SHP77 (cell line): Measurements from ENCODE around the gene SERPINI1.
A peak's percentile ranks its signal among the peaks of the same experiment; 100 is the strongest.

ENCODE experiments used
- DNase-seq, 2 experiments: peaks; one replicate each; lab custom pipeline; 2025; lab: John Stamatoyannopoulos, UW

SERPINI1 gene

DNA sequence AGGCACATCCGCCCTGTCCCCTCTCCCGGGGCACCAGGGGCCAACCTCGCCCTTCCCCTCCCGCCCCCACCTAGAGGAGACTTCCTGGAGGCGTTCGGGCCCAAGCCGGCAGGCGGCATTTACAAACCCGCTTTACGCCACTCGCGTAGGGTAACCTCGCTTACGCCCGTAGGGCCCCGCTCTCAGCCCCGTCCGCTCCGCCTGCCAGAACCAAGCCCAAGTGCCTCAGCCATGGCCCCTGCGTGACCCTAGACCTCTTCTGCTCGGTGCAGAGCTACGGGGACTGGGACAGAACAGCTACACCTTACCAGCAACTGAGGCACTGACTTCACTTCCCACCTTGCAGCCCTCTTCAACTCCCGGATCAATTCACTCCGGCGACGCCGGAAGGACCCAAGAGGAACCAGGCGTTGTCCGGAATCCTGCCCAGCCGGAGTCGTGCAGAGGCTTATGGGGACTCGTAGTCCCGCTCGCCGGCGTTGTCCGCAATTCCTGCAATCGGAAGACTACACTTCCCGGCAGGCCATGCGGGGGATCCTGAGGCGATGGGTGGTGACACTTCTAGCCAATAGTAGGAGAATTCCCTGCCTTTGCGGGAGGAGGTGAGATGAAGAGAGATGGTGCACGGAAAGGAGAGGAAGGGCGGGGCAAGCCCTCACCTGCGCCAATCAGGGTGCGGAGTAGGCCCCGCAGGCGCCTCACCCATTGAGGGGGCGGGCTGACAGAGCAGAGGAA lies 856 bp upstream of the SERPINI1 start, which contains the start of gene PDCD10:
Gene PDCD10 (minus strand): TSS at position 395 of the 735 bp plus-strand sequence. CDS start 14,735 bp downstream, outside the sequence.
- peak; percentile 99 for DNase-seq

GRCh38 chr3:167736264-167736787 lies 805 bp downstream of the SERPINI1 start:
- DNase-seq = no peak

GRCh38 chr3:167736997-167737396 lies 1.5 kb downstream of the SERPINI1 start:
- no peak for DNase-seq

- DNase-seq = no peak
Measured at GRCh38 chr3:167738037-167738436, 2.5 kb downstream of the SERPINI1 start.

DNA sequence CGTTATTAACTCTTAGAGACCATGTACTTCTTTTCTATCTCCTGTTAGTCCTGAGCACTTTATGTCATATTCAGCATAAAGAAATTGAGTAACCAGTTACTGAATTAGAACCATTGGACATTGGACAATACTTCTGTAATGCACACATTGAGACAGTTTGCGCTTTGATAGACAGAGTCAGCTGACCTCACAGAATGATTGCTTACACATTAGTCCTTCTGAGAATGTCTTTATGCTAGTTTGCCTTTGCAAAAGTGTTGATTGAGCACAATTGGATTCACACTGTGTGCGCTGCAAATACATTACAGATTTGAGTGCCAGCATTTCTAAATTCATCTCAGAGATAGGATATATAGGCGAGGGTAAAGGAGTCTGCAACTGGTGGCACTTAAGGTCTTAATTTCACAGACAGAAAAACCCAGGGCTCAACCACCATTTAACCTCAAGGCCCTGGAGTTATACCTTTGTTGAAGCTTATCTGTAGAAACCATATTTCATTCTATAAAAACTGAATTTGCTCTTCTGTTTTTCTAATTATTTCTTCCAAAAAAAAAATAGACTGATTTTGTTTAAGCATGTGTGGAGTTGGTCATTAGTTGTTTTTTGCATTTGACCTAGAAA lies 3.8 kb downstream of the SERPINI1 start:
- no peak for DNase-seq

DNA sequence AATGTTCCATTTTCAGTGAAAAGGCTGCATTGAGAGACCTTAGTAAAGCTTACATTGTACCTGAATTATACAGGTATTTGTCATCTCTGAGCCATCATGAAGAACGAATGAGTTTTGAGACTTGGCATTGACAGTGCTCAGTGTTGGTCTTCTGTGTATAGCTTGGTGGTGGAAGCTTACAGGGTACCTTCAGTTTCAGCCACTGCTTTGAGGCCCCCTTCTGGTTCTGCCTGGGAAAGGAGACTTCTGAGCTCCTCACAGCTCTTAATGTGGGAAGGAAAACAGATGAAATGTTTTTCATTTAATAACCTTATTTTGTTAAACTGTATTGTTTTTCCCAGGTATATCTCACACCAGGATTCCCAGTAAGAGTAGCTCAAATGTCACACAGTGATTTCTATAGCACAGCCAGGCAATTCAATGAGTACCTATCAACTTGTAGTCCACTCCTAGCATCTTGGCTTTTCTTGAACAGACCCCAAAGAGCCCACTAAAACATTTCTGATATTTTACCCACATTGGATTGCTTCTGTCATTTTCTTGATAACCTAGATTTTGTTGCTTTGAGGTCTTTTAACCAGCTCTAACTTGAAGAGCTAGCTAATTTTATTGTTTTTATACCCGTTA lies 5.6 kb downstream of the SERPINI1 start:
- peak in 1 of 2 experiments; percentile 42 for DNase-seq

GRCh38 chr3:167742338-167742737 lies 6.8 kb downstream of the SERPINI1 start:
- DNase-seq = no peak

DNA sequence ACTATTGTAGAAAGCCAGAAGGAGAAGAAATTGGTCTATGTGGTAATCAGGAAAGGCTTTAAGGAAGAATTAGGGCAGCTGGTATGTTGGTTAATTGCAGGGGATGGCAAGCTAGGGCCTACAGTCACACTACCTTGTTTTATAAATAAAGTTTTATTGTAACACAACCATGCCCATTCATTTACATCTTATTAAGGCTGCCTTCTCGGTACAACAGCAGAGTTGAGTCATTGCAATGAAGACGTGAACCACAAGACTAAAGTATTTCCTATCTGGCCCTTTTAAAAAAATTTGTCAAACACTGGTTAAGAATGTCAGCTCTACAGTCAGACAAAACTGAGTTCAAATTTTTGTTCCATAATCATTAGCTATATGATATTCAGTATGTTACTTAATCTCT lies 8.3 kb downstream of the SERPINI1 start:
- no peak for DNase-seq

- DNase-seq = no peak
Measured at GRCh38 chr3:167749209-167749608, 13.7 kb downstream of the SERPINI1 start.

DNA sequence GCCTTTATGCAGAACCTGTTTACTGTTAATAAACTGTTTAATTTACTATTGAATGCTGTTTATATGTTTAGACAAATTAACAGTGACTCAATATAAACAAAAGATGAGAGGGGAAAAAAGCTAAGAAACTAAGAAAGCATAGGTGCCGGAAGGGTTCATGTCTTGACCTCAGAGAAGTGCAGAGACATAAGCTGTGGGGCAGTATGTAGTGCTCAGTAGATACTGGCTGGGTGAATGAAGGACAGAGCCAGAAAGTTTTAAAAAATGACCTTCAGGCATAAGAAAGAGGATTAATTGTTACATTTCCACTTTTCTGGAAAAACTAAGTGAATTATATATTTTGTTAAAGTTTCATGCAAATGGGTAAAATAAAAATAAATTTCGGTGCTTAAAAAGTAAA lies 14.2 kb downstream of the SERPINI1 start:
- DNase-seq = no peak

DNA sequence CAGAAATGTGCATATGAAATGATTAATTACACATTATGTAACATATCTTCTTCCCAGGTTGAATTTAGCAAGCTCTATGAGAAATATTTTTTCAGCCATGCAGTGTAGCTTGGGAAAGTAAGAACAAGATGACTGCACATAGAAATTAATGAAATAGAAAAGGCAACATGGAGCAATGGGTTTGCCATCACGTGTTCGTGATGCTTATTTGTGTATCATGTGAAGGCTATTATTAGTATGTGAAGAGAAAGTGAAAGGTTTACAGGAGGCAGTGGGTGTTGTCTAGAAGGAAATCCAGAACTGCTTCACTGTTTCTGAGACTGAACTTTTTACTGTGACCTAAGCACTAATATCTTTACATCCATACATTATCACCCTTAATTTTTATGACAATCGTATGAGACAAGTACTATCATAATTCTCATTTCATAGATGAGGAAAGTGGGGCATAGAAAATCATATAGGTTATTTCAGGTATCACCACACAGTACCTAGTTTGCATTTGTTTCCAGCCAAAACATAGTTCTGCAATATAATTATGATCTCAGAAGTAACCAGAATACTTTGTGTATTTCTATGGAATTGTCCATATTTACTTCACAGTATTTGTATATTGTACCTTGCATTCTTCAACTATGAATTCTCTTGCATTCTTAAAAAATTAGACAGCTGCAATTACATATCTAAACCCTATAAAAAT lies 14.9 kb downstream of the SERPINI1 start:
- no peak for DNase-seq

DNA sequence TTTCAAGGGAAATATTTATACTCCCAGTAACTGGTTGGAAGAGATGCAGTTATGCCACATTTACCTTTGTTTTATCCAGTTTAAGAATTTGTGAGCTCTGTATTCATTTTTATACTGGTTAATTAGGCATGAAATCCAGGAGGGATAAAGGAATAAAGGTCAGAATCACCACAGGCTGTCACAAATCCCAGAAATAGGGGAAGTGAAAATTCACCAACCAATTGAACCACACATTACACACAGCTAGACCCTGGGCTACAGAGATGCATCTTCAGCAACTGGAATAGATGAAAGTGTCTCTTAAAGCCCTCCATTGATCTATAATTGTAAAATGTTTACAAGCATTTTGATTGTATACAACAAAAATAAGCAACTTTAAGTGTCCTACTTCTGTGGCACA lies 18.5 kb downstream of the SERPINI1 start:
- no peak for DNase-seq

- DNase-seq = no peak
Measured at GRCh38 chr3:167761302-167761701, 25.8 kb downstream of the SERPINI1 start.

DNA sequence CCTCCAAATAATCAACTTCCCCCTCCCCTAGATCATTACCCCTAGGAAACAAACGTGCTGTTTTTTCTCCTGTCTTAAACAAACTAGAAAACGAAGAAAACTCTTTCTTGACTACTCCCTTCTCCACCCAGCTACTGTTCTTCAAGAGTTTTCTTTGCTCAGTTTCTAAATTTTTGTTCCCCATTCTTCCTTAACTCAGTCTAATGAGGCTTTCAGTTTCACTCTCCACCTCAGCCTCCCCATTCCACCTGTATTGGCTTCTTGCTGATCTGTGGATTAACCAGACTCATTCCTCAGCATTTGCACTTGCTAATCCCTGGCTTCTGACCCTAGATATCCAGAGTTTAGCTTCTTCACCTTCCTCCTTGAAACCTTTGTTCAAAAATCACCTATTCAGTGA lies 26.8 kb downstream of the SERPINI1 start:
- DNase-seq = no peak

GRCh38 chr3:167772992-167773391 lies 37.5 kb downstream of the SERPINI1 start:
- no peak for DNase-seq

GRCh38 chr3:167773584-167773983 lies 38.1 kb downstream of the SERPINI1 start:
- no peak for DNase-seq

- no peak for DNase-seq
Measured at GRCh38 chr3:167776066-167776685, 40.7 kb downstream of the SERPINI1 start.

DNA sequence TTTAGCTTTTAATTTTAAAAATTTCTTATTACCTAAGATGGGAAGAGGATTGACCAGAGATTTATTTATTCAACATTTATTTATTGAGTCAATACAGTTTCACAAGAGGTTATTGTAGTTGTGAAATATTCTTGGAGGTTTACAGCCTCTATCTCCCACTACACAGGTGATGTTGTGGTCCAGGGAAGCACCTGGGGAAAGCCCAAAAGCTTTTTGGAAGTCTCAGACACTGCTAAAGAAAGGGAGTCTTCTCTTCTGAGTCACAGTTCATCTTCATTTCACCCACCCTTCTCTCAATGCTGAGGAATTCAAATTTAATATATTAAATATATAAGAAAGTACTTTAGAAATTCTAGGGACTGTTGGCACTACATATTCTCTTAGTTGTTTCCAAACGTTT lies 41.8 kb downstream of the SERPINI1 start:
- no peak for DNase-seq

GRCh38 chr3:167780214-167780883 lies 44.8 kb downstream of the SERPINI1 start:
- no peak for DNase-seq

GRCh38 chr3:167783781-167784180 lies 48.3 kb downstream of the SERPINI1 start:
- DNase-seq = no peak

GRCh38 chr3:167785790-167786189 lies 50.3 kb downstream of the SERPINI1 start:
- no peak for DNase-seq
